GM18517 (cell line): ENCODE results near the gene SLC26A6.

ENCODE experiments used
- ATAC-seq: cut with Tn5 transposase; IDR thresholded peaks from one replicate; pipeline ENCODE4 v1.9.1; 2021; ENCODE audit warnings: mild to moderate bottlenecking, moderate library complexity; ENCODE audit not compliant: unreplicated experiment

Gene SLC26A6

DNA sequence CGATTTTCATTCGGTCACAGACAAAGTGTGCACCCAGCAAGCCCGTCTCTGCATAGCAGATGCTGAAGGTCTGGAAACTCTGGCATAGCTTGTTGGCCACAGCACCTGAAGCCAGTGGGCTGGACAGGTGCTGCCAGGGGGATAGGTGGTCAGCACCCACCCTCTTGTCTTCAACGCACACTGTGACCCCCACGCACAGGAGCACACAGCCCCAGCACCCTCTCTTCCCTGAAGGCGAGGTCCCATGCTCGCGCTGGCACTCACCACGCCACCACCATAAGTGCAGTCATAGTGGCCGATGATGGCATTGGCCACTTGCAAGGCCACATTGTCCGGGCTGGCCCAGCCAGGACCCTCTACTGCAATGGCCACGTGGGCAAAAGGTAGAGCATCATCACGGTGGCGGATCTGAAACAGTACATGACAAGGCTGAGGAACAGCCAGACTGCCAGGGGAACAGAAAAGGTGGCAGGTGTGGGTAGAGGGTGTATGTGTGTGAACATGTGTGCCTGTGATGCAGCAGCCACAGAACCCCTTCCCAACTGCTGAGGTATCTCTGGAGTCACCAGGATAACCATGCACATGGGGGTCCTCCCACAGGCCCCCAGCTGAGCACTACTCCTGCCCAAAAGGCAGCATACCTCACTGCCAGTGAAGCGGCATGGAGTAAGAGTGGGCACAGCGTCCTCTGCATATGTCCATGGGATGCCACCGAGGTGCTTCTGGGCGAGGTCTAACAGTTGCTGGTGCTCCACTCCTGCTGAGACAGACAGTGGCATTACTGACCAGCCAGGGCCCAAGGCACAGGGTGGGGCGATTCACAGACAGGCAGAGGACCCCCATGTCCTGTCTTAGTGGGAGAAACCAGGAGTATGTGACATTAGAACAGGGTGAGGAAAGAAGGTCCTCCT is 34.3 kb downstream of the SLC26A6 start:
- no peak for ATAC-seq

DNA sequence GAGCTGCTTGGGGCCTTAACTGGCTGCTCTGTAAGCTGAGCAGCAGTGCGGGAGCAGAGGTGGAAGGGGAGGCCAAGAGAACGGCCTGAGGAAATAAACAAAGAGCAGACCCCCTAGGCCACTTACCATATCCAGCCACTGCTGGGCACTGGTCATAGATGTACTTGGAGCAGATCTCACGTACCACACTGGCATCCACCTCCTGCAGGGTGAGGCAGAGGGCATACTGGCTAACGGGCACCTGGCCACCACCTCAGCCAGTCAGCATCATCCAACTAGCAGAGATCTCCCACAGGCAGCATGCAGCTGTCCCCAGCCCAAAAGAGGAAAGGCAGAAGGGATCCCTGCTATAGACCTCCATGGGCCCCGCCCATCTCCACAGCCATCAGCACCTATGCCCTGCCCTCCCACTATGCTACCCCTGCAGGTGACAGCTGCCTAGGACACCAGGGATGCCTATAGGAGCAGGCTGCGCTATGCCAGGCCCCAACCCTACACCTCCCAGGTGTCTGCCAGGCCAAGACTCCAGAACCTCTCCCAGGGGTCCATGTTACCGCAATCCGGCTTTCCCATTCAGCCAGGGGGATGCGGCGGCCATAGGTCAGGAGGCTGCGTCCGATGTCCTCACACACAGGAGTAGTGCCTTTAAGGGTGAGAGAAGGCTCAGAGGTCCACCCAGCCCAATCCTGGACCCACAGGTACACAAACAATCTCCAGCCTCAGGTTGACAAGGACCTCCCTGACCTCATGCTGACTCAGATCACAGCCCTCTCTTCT is 35.6 kb downstream of the SLC26A6 start:
- ATAC-seq, result no peak

DNA sequence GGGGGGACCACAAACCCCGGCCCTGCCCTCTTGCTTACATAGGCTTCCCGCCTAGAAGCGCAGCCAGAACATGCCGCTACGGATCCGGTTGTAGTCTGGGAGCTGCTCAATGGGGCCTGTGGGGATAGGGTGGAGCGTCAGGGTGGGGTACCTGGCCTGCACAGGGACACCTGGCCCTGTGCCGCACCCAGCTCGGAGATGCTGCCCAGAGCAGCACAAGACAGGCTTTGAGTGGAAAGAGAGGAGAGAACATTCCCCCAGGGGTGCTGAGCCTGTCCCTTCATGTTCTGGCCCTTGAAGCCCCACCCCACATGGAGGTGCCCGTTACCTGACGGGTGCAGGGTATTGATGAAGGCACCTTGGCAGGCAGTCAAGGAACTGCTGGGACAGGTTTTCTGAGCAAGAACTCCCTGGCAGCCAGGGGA is 36.2 kb downstream of the SLC26A6 start:
- ATAC-seq, result no peak

DNA sequence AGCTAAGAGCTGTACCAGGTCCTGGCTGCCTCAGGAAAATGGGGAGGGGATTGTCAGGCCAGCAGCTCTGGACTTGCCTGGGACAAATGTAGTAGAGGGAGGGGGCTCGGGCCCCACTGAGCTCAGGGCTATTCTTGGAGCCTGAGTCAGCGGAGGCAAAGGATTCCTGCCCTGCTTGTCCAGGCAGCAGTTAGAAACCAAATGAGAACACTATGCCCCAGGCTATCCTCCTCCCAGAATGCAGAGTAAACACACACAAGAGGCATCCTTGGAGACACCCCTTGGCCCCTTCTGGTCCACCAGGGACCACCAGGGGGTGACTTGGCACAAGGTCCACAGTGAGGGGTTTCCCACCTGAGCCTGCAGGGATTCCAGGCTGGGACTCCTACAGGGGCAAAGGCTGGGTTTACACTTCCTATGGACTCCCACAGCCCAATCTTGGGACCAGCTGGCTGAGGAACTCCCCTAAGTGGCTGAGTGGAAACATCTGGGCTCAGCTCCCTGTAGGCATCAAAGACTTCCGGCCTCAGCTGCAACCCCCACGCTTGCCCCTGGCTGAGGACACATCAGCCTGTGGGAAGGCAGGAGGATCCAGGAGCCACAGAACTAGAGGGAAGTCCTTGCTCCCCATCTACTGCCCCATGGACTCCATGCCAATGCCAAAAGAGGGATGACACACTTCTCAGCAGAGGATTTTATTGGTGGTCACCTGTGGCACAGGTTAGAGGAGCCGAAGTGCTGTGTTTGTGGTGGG is 36.8 kb downstream of the SLC26A6 start:
- no peak for ATAC-seq

DNA sequence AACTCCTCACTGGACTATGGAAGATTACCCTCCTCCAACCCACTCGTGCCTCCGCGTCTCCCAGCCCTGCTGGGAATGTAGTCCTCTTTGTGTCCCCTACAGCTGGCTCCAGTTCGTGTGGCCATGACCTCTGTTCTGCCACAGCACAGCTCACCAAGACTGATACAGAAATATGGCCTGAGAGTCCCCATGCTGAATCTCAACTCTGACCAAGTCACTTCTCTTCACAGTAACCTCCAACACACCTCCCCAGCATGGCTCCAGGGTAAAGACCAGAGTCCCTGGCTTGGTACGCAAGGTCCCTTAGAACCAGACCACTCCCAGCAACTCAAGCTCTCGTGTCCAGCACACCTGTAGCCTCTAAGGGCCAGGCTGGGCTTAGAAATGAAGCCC is 37.9 kb downstream of the SLC26A6 start:
- no peak for ATAC-seq

DNA sequence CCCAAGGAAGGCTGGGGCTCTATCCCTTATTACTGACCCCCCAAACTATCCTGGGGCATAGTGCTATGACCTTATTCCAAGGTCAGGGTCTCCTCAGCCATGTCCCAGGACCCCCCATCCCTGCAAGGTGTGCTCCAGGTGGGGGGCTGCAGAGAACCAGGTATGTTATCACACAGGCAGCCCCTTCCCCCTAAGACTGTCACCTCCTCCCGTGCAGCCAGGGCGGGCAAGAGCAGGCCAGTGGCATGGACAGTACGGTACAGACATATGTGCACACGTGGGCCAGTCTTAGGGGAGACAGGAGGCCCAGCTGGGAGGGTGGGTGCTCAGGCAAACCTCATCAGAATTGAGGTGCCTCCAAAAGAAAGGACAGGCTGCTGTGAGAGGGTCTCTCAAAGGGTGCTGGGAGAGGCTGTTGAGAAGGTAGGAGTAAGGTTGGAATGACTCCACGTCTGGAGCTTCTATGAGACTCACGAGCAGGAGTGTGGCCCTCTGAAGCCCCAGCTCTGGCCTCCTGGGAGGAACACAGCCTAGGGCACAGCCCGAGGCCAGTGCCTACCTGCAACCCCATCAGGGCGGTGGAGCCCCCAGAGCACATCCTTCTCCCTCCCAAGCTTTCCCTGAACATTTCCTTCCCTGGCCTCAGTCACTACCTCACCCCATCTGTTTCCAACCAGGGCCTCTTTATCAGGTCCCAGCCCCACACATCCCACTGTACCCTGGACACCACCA is 38.4 kb downstream of the SLC26A6 start:
- ATAC-seq, result no peak

DNA sequence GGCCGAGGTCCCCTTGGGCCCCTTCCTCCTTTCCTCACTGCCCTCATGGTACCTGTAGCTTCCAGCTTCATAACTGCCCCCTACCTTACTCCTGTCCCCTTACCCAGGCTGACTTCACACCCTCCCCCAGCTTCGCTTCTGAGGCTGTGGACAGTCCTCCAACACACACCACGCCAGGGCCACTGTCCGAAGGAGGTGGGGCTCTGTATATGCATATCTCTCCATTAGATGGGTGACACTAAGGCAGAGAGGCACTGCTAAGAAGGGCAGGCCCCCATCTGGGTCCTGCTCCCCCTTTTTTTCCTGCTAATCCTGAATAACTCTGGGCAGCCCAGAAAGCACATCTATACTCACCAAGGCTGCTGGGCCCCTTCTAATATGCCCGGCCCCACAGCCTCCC is 39.1 kb downstream of the SLC26A6 start:
- no peak for ATAC-seq

DNA sequence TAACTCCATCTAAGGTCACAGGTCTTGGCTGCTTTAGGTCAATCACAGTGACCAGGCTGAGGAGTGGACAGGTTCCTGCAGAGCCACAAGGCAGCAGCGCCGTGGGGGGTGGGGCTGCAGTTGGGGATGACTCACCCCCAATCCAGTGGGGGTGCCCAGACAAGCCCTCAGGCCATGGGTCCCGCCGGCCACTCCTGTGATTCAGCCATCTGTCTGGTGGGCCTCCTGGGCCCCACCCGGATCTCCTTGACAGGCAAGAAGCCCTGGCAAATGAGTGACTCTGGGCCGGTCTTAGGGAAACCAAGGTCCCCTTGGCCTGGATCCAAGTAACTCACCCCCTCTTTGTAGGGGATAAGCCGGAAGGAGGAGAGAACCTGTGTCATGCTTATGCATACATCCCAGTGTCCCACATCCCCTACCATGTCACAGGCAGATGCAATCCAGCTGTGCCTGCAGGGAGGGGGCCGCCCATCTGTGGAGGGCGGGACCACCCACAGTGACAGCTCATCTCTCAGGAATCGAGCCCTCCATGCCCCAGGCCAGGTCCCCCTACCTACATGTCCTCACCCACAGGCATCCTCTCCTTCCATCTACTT is 39.6 kb downstream of the SLC26A6 start:
- no peak for ATAC-seq

DNA sequence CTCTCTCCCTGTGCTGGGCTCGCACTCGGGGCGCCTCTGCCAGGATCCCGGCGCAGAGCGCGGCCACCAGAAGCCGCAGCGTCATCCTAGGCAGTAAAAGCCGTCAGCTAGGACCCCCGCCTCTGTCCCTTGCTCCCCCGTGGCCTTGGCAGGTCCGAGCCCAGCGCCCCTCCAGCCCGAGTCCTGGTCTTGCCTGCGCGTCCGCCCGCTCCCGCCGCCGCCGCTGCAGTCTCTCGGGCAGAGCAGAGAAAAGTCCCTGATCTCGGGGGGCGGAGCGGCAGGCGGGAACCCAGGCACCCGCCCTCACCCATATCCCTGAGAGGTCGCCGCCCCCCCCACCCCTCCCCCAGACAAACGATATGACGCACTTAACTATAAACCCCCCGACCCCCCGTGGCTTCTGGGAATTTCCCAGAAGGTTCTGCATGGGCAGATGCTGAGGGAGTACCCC is 40.2 kb downstream of the SLC26A6 start, which contains the start of gene COL7A1:
Gene COL7A1 (minus strand): TSS at position 255 of the 451 bp plus-strand sequence. CDS start 170 bp downstream, at position 85.
- ATAC-seq, result no peak

DNA sequence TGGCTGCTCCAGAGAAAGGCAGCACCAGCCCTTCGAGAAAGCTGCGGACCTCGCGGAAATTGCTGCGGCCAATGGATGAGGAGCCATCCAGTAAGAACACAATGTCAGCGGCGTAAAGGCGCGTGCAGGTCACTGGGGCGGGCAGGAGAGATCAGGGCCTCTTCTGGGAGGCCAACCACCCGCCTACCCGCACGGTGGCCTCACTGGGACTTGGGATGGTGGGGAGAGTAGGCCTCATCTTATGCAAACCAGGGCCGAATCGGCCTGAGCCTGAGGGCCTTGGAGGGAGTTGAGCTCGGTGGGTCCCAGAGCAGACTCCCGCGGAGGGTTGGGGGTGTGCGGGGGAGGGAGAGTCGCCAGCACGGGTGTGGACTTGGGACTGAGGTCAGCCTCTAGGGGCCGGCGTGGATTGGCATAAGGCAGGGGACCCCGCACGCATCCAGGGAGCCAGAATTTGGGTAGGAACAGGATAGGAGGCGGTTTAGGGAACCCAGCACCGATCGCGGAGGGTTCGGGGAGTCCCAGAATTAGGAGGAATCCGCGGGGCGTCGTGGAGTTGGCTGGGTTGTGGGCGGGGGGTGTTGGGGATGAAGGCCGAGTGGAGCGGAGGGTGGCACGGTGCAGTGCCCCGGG is 40.7 kb downstream of the SLC26A6 start:
- no peak for ATAC-seq

DNA sequence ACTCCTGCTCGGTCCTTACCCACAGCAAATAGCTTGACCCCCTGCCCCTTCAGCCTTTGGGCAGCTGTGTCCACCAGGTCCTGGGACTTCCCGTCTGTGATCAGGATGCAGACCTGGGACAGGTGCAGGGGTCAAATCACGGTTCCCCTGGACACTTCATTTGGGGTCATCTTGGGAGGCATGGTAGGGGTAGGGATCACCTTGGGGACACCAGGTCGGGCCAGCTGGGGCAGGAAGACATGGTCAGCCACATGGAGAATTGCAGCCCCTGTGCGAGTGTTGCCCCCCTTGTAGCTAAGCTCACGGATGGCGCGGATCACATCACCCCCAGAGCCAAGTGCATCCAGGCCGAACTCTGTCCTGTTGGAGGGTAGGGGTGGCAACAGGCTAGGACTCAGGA is 41.9 kb downstream of the SLC26A6 start:
- ATAC-seq, result no peak

DNA sequence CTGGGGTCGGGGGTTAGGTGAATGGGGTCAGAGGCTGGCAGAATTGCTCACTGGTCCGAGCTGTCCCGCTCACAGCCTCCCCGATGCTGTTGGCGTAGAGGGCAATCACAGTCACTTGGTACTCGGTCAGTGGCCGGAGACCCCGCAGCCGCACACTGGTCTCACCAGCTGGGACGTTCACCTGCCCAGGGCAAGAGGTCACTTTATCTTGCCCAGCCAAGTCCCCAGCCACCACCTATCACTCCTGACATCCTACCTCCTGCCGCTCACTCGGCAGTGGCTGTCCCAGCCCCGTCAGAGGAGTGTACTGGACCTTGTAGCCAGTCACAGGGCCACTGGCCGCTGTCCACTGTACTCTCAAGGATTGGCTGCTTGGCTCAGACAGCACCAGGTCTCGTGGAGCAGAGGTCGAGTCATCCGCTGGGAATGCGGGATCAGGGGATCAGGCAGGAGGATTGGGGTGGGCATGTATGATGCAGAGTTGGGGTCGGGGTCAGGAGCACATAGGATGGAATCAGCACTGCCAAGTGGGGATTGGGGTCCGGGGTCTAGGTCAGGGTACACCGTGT is 42.7 kb downstream of the SLC26A6 start:
- ATAC-seq, result no peak

DNA sequence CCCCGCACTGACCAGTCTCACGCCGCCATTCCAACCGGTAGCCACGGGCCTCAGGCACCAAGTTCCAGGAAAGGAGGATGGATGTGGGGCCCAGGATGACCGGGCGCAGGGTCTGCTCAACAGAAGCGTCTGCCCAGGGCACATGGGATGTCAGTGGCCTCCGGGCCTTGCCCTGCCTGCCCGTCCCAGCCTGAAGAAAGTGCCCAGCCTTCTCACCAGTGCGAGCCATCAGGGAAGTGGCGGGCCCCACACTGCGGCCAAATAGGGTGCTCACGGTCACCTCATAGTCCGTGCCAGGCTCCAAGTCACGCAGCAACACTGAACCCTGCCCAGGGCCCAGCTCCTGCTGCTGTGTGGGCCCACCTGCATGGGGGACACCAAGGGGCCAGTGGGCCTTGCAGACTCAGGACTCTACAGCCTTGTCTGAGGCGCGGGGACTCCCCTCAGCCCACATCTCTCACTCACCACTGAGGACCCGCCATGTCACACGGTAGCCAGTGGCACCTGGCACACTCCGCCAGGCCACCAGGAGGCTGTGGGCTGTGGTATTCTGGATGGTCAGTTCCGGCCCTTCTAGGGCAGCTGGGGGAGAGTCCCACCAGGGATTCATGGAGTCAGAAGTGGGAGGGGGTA is 43.3 kb downstream of the SLC26A6 start:
- no peak for ATAC-seq

DNA sequence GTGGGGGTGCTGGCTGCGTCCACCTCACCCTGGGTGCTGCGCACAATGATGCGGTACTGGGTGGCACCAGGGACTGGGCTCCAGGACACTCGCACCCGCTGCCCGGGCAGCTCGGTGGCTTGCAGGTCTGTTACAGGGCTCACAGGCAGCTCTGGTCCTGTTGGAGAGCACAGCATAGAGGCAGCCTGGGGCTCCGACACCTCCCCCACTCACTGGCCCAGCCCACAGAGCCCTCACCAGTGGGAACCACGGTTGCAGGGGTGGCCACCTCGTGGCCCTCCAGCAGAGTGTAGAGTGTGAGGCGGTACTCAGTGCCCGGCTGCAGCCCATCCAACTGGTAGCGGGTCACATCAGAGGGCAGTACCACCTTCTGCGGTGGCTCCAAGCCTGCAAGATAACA is 43.8 kb downstream of the SLC26A6 start:
- ATAC-seq, result no peak

DNA sequence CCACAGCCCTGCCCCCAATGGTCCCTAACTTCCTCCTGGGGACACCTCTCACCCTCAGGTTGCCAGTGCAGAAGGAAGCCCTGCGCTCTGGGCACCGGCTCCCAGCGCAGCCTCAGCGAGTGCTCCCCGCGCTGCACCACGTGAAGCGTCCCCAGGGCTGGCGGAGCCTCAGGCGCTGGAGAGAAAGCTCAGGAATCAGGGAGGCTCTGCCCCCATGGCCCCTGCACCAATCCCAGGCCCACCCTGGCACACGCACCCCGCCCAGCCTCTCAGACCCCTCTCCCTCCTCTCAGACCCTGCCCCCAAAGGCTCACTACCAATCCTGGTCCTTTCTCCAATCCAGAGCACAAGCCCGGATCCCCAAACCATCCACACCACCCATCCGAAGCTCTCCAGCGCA is 47.0 kb downstream of the SLC26A6 start:
- no peak for ATAC-seq

DNA sequence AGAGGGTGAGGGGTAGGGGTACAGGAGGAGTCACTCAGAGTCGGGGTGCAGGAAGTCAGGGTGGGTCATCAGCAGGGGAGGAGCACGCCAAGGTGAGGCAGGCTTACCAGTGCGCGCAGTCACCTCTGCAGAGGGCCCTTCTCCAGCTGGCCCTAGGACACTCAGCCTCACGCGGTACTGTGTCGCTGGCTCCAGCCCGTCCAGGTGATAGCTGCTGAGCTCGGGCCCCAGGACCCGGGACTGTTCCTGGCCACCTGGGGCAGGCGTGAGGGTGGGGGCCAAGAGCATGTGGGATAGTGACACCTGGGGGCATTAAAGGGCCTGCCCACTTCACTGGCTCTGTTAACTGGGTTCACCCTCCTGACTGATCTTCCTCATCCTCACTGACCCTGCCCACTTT is 47.6 kb downstream of the SLC26A6 start:
- ATAC-seq, result no peak

DNA sequence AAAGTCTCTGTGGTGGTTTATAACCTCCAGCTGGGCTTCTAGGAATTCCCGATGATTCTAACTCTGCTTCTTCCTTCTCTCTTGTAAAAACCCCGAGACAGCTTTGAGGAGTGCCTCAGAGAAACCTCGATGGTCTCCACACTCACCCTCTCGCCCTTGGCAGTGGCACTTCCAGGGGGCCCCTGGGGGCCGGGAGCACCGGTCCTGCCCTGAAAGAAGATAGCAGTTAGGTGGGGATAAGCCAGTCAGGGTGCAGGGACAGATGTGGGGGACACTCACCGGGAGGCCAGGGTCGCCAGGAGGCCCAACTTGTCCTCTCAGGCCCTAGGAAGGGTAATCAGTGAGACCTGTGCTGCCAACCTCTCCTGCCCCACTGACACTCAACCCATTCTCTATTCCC is 49.9 kb downstream of the SLC26A6 start:
- ATAC-seq, result no peak

DNA sequence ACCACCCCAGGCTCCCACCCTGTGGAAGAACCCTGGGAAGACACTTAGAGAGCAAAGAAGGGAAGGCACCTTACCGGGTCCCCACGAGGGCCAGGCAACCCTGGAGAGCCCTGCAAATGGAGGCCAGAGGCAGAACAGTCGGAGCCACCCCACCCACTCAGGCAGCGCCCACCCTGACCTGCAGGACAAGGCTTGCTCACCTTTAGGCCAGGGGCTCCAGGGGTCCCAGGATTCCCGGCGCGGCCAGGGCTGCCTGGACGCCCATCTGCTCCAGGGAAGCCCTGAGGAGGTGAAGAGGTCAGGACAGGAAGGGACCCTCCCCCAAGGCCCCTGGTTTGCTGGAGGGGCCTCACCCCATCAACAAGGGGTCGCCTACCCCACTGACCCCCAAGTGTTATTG is 50.4 kb downstream of the SLC26A6 start:
- ATAC-seq, result no peak
